Neuronal stem cell (in vitro differentiated cells): Measurements from ENCODE around the gene COPS3.

ENCODE experiments used
- DNase-seq: peaks from one replicate; pipeline ENCODE4 v3.0.0-alpha.2; 2013; ENCODE audit warnings: low spot score
- H2AFZ ChIP-seq: one replicate; pipeline ENCODE4 v1.6.1; 2013; ENCODE audit warnings: mild to moderate bottlenecking, low read length, inconsistent platforms
- H2AK5ac ChIP-seq: 2 replicates; pipeline ENCODE4 v1.6.1; 2013; ENCODE audit warnings: low read depth, mild to moderate bottlenecking, inconsistent platforms, low read length, moderate library complexity, mixed read lengths
- H2BK120ac ChIP-seq: 2 replicates; pipeline ENCODE4 v1.6.1; 2013; ENCODE audit warnings: low read depth, mild to moderate bottlenecking, inconsistent platforms, low read length, moderate library complexity, mixed read lengths
- H2BK12ac ChIP-seq: one replicate; pipeline ENCODE4 v1.6.1; 2013; ENCODE audit warnings: low read length, inconsistent platforms
- H2BK15ac ChIP-seq: 2 replicates; pipeline ENCODE4 v1.6.1; 2013; ENCODE audit warnings: mild to moderate bottlenecking, low read length, inconsistent platforms, mixed read lengths
- H2BK5ac ChIP-seq: one replicate; pipeline ENCODE4 v1.6.1; 2013; ENCODE audit warnings: inconsistent platforms, mild to moderate bottlenecking, low read length, moderate library complexity
- H3K14ac ChIP-seq: one replicate; pipeline ENCODE4 v1.6.1; 2013; ENCODE audit warnings: low read length, inconsistent platforms
- H3K18ac ChIP-seq: 2 replicates; pipeline ENCODE4 v1.6.1; 2013; ENCODE audit warnings: low read length, inconsistent platforms
- H3K23ac ChIP-seq: 2 replicates; pipeline ENCODE4 v1.6.1; 2013; ENCODE audit warnings: low read depth, mild to moderate bottlenecking, mixed read lengths, low read length, inconsistent platforms; ENCODE audit not compliant: poor library complexity
- H3K27ac ChIP-seq: replicated peaks from 3 replicates; pipeline ENCODE4 v1.5.1; 2013; ENCODE audit warnings: low read length, inconsistent platforms
- H3K27me3 ChIP-seq, 3 experiments: 2 replicates each; pipeline ENCODE4 v1.6.1; 2013; ENCODE audit warnings: low read length in 3 of 3, mild to moderate bottlenecking in 2 of 3, inconsistent platforms in 1 of 3, low read depth in 1 of 3, mixed read lengths in 1 of 3, moderate library complexity in 1 of 3; ENCODE audit not compliant: control insufficient read depth in 3 of 3, insufficient read depth in 3 of 3
- H3K36me3 ChIP-seq, 2 donors: replicated peaks in 1 of 2; 2 replicates each; pipeline ENCODE4 v1.6.1; 2013; ENCODE audit warnings: low read length in 2 of 2; ENCODE audit not compliant: control insufficient read depth in 2 of 2, insufficient read depth in 2 of 2
- H3K4ac ChIP-seq: 2 replicates; pipeline ENCODE4 v1.6.1; 2013; ENCODE audit warnings: inconsistent platforms, mild to moderate bottlenecking, low read length, moderate library complexity
- H3K4me1 ChIP-seq, 2 donors: 1 replicate in 1 of 2; 2 replicates in 1 of 2; pipeline ENCODE4 v1.6.1; 2013; ENCODE audit warnings: low read length in 2 of 2, low read depth in 1 of 2; ENCODE audit not compliant: control insufficient read depth in 2 of 2, insufficient read depth in 1 of 2
- H3K4me2 ChIP-seq: one replicate; pipeline ENCODE4 v1.6.1; 2013; ENCODE audit warnings: mild to moderate bottlenecking, low read length, inconsistent platforms; ENCODE audit not compliant: insufficient read depth, poor library complexity, severe bottlenecking
- H3K4me3 ChIP-seq, 2 donors: 2 replicates each; pipeline ENCODE4 v1.5.1; 2013; ENCODE audit warnings: low read length in 2 of 2, mild to moderate bottlenecking in 2 of 2, inconsistent platforms in 1 of 2, moderate library complexity in 1 of 2
- H3K79me1 ChIP-seq: one replicate; pipeline ENCODE4 v1.6.1; 2013; ENCODE audit warnings: low read depth, mild to moderate bottlenecking, inconsistent platforms, low read length, moderate library complexity
- H3K9ac ChIP-seq: one replicate; pipeline ENCODE4 v1.6.1; 2013; ENCODE audit warnings: mild to moderate bottlenecking, low read depth, low read length, inconsistent platforms; ENCODE audit not compliant: poor library complexity
- H3K9me3 ChIP-seq, 2 donors: replicated peaks in 1 of 2; 2 replicates each; pipeline versions ENCODE3 to v1.6.1; 2013; ENCODE audit warnings: low read length in 2 of 2, mild to moderate bottlenecking in 2 of 2, inconsistent platforms in 1 of 2, low read depth in 1 of 2, mixed read lengths in 1 of 2, moderate library complexity in 1 of 2; ENCODE audit not compliant: control insufficient read depth in 2 of 2, insufficient read depth in 1 of 2
- H4K8ac ChIP-seq: one replicate; pipeline ENCODE4 v1.6.1; 2013; ENCODE audit warnings: low read depth, mild to moderate bottlenecking, inconsistent platforms, low read length, moderate library complexity
- H4K91ac ChIP-seq: one replicate; pipeline ENCODE4 v1.6.1; 2013; ENCODE audit warnings: low read length, low read depth, mild to moderate bottlenecking, inconsistent platforms; ENCODE audit not compliant: poor library complexity

COPS3 gene

GRCh38 chr17:17196776-17197175, 84.3 kb downstream of the COPS3 start:
- no peak overlapping the region for H3K23ac ChIP-seq
- no peaks in the 10 kb centered on the region for H3K9me3 ChIP-seq
- H4K8ac ChIP-seq = no peak overlapping the region
- H3K4me3 ChIP-seq = no peak overlapping the region
- no peak overlapping the region for H2BK5ac ChIP-seq
- H3K14ac ChIP-seq = no peak overlapping the region
- H3K27ac ChIP-seq = no peak overlapping the region
- no peaks in the 10 kb centered on the region for H3K27me3 ChIP-seq
- H3K36me3 ChIP-seq = no peaks in the 10 kb centered on the region
- no peak for DNase-seq
- H2BK15ac ChIP-seq = no peak overlapping the region
- no peak overlapping the region for H4K91ac ChIP-seq
- no peak overlapping the region for H3K4me2 ChIP-seq
- no peak overlapping the region for H2BK120ac ChIP-seq
- H2AFZ ChIP-seq = no peak overlapping the region
- H3K18ac ChIP-seq = no peak overlapping the region
- H2BK12ac ChIP-seq = no peak overlapping the region
- H3K79me1 ChIP-seq = no peaks in the 10 kb centered on the region
- peaks cover 1 to 10% of the 10 kb centered on the region in 2 donors for H3K4me1 ChIP-seq
- no peak overlapping the region for H3K9ac ChIP-seq
- no peak overlapping the region for H2AK5ac ChIP-seq
- H3K4ac ChIP-seq = no peak overlapping the region
